ENCODE data around the gene PLVAP.

DNA sequence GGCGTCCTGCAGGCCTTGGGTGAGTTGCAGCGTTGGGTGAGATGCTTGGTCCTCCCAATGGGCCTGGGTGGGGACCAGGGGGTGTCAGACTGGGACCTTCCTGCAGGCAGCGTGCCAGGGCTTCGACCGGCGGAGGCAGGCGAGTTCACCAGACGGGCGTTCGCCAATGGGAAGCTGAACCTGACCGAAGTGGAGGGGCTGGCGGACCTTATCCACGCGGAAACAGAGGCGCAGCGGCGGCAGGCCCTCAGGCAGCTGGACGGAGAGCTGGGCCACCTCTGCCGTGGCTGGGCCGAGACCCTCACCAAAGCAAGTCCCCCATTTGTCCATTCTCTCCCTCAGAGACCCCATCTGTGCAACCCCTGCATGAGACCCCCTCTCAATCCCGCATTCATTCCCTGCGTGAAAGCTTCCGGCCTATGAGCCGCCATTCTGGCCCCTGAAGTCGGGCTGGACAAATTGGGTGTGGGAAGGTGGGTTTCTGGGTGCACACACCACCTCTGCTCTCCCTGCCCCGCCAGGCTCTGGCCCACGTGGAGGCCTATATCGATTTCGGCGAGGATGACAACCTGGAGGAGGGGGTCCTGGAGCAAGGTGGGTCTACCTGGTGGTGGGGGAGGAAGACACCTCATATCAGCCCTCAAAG lies 38.6 kb downstream of the PLVAP start:
- TF ChIP-seq, protein P1, sequence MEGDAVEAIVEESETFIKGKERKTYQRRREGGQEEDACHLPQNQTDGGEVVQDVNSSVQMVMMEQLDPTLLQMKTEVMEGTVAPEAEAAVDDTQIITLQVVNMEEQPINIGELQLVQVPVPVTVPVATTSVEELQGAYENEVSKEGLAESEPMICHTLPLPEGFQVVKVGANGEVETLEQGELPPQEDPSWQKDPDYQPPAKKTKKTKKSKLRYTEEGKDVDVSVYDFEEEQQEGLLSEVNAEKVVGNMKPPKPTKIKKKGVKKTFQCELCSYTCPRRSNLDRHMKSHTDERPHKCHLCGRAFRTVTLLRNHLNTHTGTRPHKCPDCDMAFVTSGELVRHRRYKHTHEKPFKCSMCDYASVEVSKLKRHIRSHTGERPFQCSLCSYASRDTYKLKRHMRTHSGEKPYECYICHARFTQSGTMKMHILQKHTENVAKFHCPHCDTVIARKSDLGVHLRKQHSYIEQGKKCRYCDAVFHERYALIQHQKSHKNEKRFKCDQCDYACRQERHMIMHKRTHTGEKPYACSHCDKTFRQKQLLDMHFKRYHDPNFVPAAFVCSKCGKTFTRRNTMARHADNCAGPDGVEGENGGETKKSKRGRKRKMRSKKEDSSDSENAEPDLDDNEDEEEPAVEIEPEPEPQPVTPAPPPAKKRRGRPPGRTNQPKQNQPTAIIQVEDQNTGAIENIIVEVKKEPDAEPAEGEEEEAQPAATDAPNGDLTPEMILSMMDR (IDR thresholded peaks at IDR 0.05): no peak
- TF ChIP-seq POLR2A (IDR thresholded peaks at IDR 0.05): no peak

All from lower leg skin (tissue), 3 donors.